ENCODE results near the gene MUC12.

Gene MUC12

DNA sequence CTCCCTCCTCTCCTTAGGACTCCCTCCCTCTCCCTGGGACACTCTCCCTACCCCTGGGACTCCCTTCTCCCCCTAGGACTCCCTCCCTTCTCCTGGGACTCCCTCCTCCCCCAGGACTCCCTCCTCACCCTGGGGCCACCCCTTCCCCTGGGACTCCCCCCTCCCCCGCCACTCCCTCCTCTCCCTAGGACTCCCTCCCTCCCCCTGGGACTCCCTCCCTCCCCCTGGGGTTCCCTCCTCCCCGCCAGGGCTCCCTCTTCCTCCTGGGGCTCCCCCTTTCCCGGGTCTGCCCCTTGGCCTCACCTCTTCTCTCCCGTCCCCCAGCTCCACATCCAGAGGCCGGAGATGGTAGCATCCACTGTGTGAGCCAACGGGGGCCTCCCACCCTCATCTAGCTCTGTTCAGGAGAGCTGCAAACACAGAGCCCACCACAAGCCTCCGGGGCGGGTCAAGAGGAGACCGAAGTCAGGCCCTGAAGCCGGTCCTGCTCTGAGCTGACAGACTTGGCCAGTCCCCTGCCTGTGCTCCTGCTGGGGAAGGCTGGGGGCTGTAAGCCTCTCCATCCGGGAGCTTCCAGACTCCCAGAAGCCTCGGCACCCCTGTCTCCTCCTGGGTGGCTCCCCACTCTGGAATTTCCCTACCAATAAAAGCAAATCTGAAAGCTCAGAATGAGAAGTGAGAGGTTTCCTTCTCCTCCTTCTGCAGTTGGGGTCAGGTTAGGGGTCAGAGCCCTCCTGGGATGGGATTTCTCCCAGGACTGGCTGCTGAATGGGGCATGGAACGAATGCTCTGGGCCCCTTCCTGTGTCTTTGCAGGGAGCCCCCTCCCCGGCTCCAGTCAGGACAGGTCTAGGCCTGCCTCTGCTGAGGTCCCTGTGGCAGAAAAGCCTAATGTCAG, 49.2 kb downstream of the MUC12 start:
- TF ChIP-seq, protein P1, sequence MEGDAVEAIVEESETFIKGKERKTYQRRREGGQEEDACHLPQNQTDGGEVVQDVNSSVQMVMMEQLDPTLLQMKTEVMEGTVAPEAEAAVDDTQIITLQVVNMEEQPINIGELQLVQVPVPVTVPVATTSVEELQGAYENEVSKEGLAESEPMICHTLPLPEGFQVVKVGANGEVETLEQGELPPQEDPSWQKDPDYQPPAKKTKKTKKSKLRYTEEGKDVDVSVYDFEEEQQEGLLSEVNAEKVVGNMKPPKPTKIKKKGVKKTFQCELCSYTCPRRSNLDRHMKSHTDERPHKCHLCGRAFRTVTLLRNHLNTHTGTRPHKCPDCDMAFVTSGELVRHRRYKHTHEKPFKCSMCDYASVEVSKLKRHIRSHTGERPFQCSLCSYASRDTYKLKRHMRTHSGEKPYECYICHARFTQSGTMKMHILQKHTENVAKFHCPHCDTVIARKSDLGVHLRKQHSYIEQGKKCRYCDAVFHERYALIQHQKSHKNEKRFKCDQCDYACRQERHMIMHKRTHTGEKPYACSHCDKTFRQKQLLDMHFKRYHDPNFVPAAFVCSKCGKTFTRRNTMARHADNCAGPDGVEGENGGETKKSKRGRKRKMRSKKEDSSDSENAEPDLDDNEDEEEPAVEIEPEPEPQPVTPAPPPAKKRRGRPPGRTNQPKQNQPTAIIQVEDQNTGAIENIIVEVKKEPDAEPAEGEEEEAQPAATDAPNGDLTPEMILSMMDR (IDR thresholded peaks at IDR 0.05): no peak
- H3K9ac ChIP-seq: no peak overlapping the region
- no peak overlapping the region for H3K4me3 ChIP-seq (ENCODE audit: low read depth, low read length)
- H2AFZ ChIP-seq: no peak overlapping the region
- H3K9me3 ChIP-seq (ENCODE audit: control insufficient read depth, low read length): no peaks in the 10 kb centered on the region
- H3K4me2 ChIP-seq (ENCODE audit: low read length): no peak overlapping the region
- no peaks in the 10 kb centered on the region for H3K4me1 ChIP-seq
- no peak overlapping the region for H3K27ac ChIP-seq
- no peaks in the 10 kb centered on the region for H3K36me3 ChIP-seq (ENCODE audit: control insufficient read depth, insufficient read depth, low read length)
- no peaks in the 10 kb centered on the region for H3K79me2 ChIP-seq
- no peaks in the 10 kb centered on the region for H3K27me3 ChIP-seq (ENCODE audit: control insufficient read depth, insufficient read depth, low read length)

DNA sequence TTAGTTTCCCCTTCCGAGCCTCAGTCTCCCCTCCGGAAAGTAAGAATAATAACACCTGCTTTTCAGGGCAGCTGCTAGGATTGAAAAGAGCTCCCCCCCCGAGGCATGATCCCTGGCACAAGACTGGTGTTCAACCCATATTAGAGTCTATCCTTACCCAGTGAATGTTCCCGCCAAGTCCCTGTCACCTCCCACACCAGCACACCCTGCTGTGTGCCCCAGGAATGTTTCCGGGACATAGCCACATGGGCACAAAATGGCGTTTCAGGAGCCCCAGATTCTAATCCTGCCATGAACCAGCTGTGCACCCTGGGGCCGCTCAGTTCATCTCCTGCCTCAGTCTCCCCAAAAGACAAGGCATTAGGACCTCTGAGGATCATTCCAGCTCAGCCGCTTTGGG, 51.1 kb downstream of the MUC12 start:
- TF ChIP-seq, protein P1 (IDR thresholded peaks at IDR 0.05): no peak
- Histone ChIP-seq H2AFZ (no peak overlapping the region), H3K36me3 (ENCODE audit: control insufficient read depth, insufficient read depth, low read length) (no peaks in the 10 kb centered on the region), H3K4me3 (ENCODE audit: low read depth, low read length) (no peak overlapping the region), H3K4me2 (ENCODE audit: low read length) (no peak overlapping the region), H3K4me1 (no peaks in the 10 kb centered on the region), H3K9ac (no peak overlapping the region), H3K27ac (no peak overlapping the region), H3K27me3 (ENCODE audit: control insufficient read depth, insufficient read depth, low read length) (no peaks in the 10 kb centered on the region), H3K9me3 (ENCODE audit: control insufficient read depth, low read length) (no peaks in the 10 kb centered on the region), H3K79me2 (no peaks in the 10 kb centered on the region)

DNA sequence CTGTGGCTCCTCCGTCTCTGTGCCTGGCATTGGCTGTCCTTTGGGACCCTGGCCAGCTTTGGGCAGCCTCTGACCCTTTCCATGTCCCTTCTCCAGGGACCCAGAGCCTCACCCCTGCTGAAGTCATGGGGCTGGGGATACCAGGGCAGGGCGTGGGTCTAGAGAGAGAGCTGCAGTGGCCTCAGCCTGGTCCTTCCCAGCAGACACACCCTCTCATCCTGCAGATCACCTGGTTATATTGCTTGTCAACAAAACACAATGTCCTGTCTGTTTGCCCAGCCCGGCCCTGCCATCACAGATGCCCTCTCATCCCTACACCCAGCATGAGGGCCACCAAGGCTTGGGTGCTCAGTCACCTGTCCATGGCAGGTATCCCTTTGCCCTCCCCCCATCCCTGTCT, 52.3 kb downstream of the MUC12 start:
- no peak overlapping the region for H3K27ac ChIP-seq

DNA sequence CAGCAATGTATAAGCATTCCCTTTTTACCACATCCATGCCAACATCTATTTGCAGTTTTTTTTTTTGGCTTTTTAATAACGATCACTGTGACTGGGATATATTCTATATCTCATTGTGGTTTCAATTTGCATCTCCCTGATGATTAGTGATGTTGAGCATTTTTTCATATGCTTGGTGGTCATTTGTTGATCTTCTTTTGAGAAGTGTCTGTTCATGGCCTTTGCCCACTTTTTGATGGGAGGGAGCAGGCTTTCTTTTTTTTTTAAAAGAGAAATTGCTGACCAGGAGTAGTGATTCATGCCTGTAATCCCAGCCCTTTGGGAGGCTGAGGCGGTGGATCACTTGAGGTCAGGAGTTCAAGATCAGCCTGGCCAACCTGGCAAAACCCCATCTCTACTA, 54.5 kb downstream of the MUC12 start:
- Histone ChIP-seq H3K36me3 (ENCODE audit: control insufficient read depth, insufficient read depth, low read length) (no peaks in the 10 kb centered on the region), H3K27ac (no peak overlapping the region), H3K9me3 (ENCODE audit: control insufficient read depth, low read length) (no peaks in the 10 kb centered on the region), H3K27me3 (ENCODE audit: control insufficient read depth, insufficient read depth, low read length) (no peaks in the 10 kb centered on the region), H3K4me3 (ENCODE audit: low read depth, low read length) (no peak overlapping the region), H3K9ac (no peak overlapping the region), H3K4me1 (no peaks in the 10 kb centered on the region), H2AFZ (no peak overlapping the region), H3K4me2 (ENCODE audit: low read length) (no peak overlapping the region), H3K79me2 (no peaks in the 10 kb centered on the region)
- TF ChIP-seq, protein P1 (IDR thresholded peaks at IDR 0.05): no peak

More for the DNA sequence above, 52.3 kb downstream of the MUC12 start:
- Histone ChIP-seq H3K9me3 (ENCODE audit: control insufficient read depth, low read length) (no peaks in the 10 kb centered on the region), H3K36me3 (ENCODE audit: control insufficient read depth, insufficient read depth, low read length) (no peaks in the 10 kb centered on the region), H3K27me3 (ENCODE audit: control insufficient read depth, insufficient read depth, low read length) (no peaks in the 10 kb centered on the region), H3K4me3 (ENCODE audit: low read depth, low read length) (no peak overlapping the region), H3K4me1 (no peaks in the 10 kb centered on the region), H3K4me2 (ENCODE audit: low read length) (no peak overlapping the region), H3K79me2 (no peaks in the 10 kb centered on the region), H3K9ac (no peak overlapping the region), H2AFZ (no peak overlapping the region)
- TF ChIP-seq, protein P1 (IDR thresholded peaks at IDR 0.05): no peak

DNA sequence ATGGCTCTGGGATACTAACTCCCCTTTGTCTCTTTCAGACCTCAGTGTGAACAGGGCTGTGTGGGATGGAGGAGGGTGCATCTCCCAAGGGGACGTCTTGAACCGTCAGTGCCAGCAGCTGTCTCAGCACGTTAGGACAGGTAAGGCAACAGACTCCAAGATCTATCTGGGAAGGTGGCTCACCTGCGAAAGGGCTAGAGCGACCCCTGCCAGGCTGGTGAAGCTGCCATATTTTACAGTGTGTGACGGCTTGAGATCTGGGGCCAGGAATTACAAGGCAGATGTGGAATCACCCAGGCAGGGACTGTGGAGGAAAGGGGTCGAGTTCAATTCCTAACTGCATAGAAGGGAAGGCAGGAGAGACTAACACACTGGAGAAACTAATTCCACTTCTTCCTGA, 61.7 kb downstream of the MUC12 start:
- Histone ChIP-seq H3K4me1 (no peaks in the 10 kb centered on the region), H3K9ac (no peak overlapping the region), H3K27me3 (ENCODE audit: control insufficient read depth, insufficient read depth, low read length) (no peaks in the 10 kb centered on the region), H3K79me2 (no peaks in the 10 kb centered on the region), H3K4me3 (ENCODE audit: low read depth, low read length) (no peak overlapping the region), H3K4me2 (ENCODE audit: low read length) (no peak overlapping the region), H3K9me3 (ENCODE audit: control insufficient read depth, low read length) (no peaks in the 10 kb centered on the region), H2AFZ (no peak overlapping the region), H3K36me3 (ENCODE audit: control insufficient read depth, insufficient read depth, low read length) (no peaks in the 10 kb centered on the region), H3K27ac (no peak overlapping the region)
- TF ChIP-seq, protein P1 (IDR thresholded peaks at IDR 0.05): no peak

All from parathyroid adenoma (tissue), 2 donors.